ENCODE data around the gene SESTD1.

SESTD1 gene

GRCh38 chr2:179193759-179194394, 70.8 kb downstream of the SESTD1 start:
- TF ChIP-seq CTCF (IDR thresholded peaks at IDR 0.05; ENCODE audit: borderline replicate concordance, insufficient read depth, low read depth, low read length) = no peak

GRCh38 chr2:179191110-179191509, 73.5 kb downstream of the SESTD1 start:
- no peak for TF ChIP-seq CTCF (IDR thresholded peaks at IDR 0.05; ENCODE audit: borderline replicate concordance, insufficient read depth, low read depth, low read length)
- no peak overlapping the region for H3K4me3 ChIP-seq (ENCODE audit: low read depth, low read length)

More at GRCh38 chr2:179193759-179194394, 70.8 kb downstream of the SESTD1 start:
- no peak overlapping the region for H3K4me3 ChIP-seq (ENCODE audit: low read depth, low read length)

- no peak for TF ChIP-seq CTCF (IDR thresholded peaks at IDR 0.05; ENCODE audit: borderline replicate concordance, insufficient read depth, low read depth, low read length)
- no peak overlapping the region for H3K4me3 ChIP-seq (ENCODE audit: low read depth, low read length)
Measured at GRCh38 chr2:179186126-179186525, 78.5 kb downstream of the SESTD1 start.

GRCh38 chr2:179184610-179185009, 80.0 kb downstream of the SESTD1 start:
- TF ChIP-seq CTCF (IDR thresholded peaks at IDR 0.05; ENCODE audit: borderline replicate concordance, insufficient read depth, low read depth, low read length) = no peak
- no peak overlapping the region for H3K4me3 ChIP-seq (ENCODE audit: low read depth, low read length)

- no peak for TF ChIP-seq CTCF (IDR thresholded peaks at IDR 0.05; ENCODE audit: borderline replicate concordance, insufficient read depth, low read depth, low read length)
- H3K4me3 ChIP-seq (ENCODE audit: low read depth, low read length) = no peak overlapping the region
Measured at GRCh38 chr2:179181002-179181401, 83.6 kb downstream of the SESTD1 start.

- TF ChIP-seq CTCF (IDR thresholded peaks at IDR 0.05; ENCODE audit: borderline replicate concordance, insufficient read depth, low read depth, low read length) = no peak
- no peak overlapping the region for H3K4me3 ChIP-seq (ENCODE audit: low read depth, low read length)
Measured at GRCh38 chr2:179180242-179180641, 84.4 kb downstream of the SESTD1 start.

GRCh38 chr2:179179719-179180118, 84.9 kb downstream of the SESTD1 start:
- TF ChIP-seq CTCF (IDR thresholded peaks at IDR 0.05; ENCODE audit: borderline replicate concordance, insufficient read depth, low read depth, low read length) = no peak
- no peak overlapping the region for H3K4me3 ChIP-seq (ENCODE audit: low read depth, low read length)
